Measurements from ENCODE around the gene SLC38A8. TPM values are rescaled to one million over a fixed set of nuclear protein-coding genes. Genes with fewer than 3 reads are reported as not detected.
A peak's percentile ranks its signal among the peaks of the same experiment; 100 is the strongest.

The SLC38A8 gene
- polyA plus RNA-seq, 1 donor = 0.12 TPM

DNA sequence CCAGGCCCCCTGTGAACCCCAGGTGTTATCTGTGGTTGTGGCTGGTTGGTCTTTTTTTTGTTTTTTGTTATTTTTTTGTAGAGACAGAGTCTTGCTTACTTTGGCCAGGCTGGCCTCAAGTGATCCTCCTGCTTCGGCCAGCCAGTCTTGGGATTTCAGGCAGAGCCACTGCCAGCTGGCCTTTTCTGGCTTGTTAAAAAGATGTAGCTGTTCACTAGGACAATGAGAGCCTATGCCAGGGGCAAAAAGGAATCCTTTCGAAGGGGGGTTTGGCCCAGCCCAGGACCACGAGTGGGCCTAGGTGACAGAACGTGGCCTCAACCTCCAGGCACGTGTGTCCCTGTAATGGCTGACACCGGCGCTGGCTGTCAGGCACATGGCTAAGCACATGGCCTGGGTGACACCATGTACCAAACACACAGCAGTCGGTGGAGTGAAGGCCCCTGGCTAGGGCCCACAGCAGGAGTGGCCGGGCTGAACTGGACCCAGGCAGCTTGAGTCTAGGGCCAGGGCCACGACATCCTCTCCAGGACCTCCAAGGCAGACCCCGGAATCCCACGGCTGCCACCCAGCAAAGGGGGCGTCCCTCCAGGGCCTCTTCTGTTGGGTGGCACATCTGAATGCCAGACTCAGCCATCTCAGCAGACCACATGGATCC is 6.9 kb upstream of the SLC38A8 start:
- H3K9me3 ChIP-seq (ENCODE audit: control insufficient read depth, low read depth, low read length) = no peaks in the 10 kb centered on the region
- no peak overlapping the region for H3K27ac ChIP-seq (ENCODE audit: low read length)
- H3K4me1 ChIP-seq (ENCODE audit: control insufficient read depth, insufficient read depth, low read length) = no peaks in the 10 kb centered on the region
- peaks cover 7% of the 10 kb centered on the region for H3K27me3 ChIP-seq (ENCODE audit: control insufficient read depth, insufficient read depth, low read length)
- H3K4me3 ChIP-seq (ENCODE audit: low read length) = no peak overlapping the region
- no peak for DNase-seq
- no CpG with 5 or more reads among the region's 13 CpGs for WGBS (ENCODE audit: insufficient coverage, low lambda C conversion rate)
- H3K36me3 ChIP-seq (ENCODE audit: control insufficient read depth, insufficient read depth, low read length) = peaks cover 45% of the 10 kb centered on the region

DNA sequence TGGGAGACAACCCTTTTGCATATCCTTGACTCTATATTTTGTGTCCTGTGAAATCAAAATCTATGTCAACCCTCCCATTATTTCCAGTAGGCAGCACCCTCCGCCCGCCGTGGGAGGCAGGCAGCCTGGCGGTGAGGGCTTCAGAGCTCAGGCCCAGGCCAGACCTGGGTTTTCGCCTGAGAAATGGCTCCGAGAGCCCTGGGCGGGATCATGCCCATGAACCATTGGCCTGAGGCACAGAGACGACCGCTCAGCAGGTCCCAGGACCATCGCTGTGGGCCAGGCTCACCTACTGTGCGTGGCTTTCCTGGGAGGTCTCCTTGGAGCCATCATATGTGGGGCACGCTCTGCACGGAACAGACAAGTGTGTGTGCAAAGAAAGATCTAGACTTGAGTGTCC is 6.3 kb upstream of the SLC38A8 start:
- H3K4me3 ChIP-seq (ENCODE audit: low read length) = no peak overlapping the region
- H3K4me1 ChIP-seq (ENCODE audit: control insufficient read depth, insufficient read depth, low read length) = no peaks in the 10 kb centered on the region
- DNase-seq = no peak
- peaks cover 14% of the 10 kb centered on the region for H3K27me3 ChIP-seq (ENCODE audit: control insufficient read depth, insufficient read depth, low read length)
- no peak overlapping the region for H3K27ac ChIP-seq (ENCODE audit: low read length)
- H3K9me3 ChIP-seq (ENCODE audit: control insufficient read depth, low read depth, low read length) = no peaks in the 10 kb centered on the region
- H3K36me3 ChIP-seq (ENCODE audit: control insufficient read depth, insufficient read depth, low read length) = peaks cover 38% of the 10 kb centered on the region
- WGBS (ENCODE audit: insufficient coverage, low lambda C conversion rate) = no CpG with 5 or more reads among the region's 13 CpGs

DNA sequence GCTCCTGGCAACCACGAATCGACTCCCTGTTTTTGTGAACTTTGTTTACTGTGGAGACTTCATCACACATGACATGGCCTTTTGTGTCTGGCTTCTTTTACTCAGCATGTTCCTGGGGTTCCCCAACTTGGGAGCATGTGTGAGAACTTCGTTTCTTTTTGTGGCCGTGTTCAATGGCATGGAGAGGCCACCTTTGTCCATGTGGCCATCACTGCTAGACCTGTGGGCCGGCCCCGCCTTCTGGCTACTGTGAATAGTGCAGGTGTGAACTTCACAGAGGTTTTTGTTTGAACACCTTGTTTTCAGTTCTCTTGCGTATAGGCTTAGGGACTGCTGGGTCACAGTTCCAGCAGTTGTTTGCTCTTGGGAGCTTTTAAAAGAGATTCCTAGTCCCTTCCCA is 5.7 kb upstream of the SLC38A8 start:
- no peak overlapping the region for H3K4me3 ChIP-seq (ENCODE audit: low read length)
- no CpG with 5 or more reads among the region's 7 CpGs for WGBS (ENCODE audit: insufficient coverage, low lambda C conversion rate)
- no peaks in the 10 kb centered on the region for H3K9me3 ChIP-seq (ENCODE audit: control insufficient read depth, low read depth, low read length)
- no peak overlapping the region for H3K27ac ChIP-seq (ENCODE audit: low read length)
- DNase-seq = no peak
- H3K36me3 ChIP-seq (ENCODE audit: control insufficient read depth, insufficient read depth, low read length) = peaks cover 32% of the 10 kb centered on the region
- peaks cover 20% of the 10 kb centered on the region for H3K27me3 ChIP-seq (ENCODE audit: control insufficient read depth, insufficient read depth, low read length)
- H3K4me1 ChIP-seq (ENCODE audit: control insufficient read depth, insufficient read depth, low read length) = no peaks in the 10 kb centered on the region

DNA sequence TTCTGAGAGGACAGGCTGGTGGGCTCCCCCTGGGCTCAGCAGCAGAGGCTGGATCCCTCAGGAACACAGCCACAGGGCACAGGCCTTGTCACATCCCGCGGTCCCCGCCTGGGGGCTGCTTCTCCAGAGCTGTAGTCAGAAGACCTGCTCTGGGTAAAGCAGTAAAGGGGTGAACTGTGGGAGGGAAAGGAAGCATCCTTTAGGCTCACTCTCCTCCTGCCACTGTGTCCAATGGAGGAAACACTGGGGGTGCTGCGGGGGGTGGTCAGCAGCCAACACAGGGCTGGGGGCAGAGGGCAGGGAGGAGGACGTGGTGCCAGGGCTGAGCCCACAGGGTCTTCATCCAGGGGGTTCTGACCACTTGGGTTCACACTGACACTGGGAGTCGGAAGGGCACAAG is 5.0 kb upstream of the SLC38A8 start:
- no peak for DNase-seq
- H3K9me3 ChIP-seq (ENCODE audit: control insufficient read depth, low read depth, low read length) = no peaks in the 10 kb centered on the region

DNA sequence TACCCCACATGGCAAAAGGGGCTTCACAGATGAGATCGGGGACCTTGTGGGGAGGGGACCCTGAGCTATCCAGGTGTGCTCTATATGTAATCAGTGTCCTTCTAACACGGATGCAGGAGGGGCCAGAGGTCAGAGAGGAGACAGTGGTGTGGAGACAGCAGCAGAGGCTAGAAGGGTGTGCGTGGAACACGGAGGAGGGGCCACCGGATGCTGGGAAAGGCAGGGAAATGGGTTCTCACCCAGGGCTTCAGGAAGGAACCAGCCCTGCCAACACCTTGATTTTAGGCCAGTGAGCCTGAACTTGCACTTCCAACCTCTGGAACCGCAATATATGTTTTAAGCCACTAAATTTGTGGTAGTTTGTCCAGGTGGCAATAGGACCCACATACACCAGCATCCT is 4.6 kb upstream of the SLC38A8 start:
- peaks cover 30% of the 10 kb centered on the region for H3K27me3 ChIP-seq (ENCODE audit: control insufficient read depth, insufficient read depth, low read length)
- peaks cover 21% of the 10 kb centered on the region for H3K36me3 ChIP-seq (ENCODE audit: control insufficient read depth, insufficient read depth, low read length)
- no peaks in the 10 kb centered on the region for H3K4me1 ChIP-seq (ENCODE audit: control insufficient read depth, insufficient read depth, low read length)
- H3K27ac ChIP-seq (ENCODE audit: low read length) = no peak overlapping the region
- no CpG with 5 or more reads among the region's 6 CpGs for WGBS (ENCODE audit: insufficient coverage, low lambda C conversion rate)
- no peak overlapping the region for H3K4me3 ChIP-seq (ENCODE audit: low read length)
- no peaks in the 10 kb centered on the region for H3K9me3 ChIP-seq (ENCODE audit: control insufficient read depth, low read depth, low read length)
- no peak for DNase-seq

More for the DNA sequence above, 5.0 kb upstream of the SLC38A8 start:
- H3K4me1 ChIP-seq (ENCODE audit: control insufficient read depth, insufficient read depth, low read length) = no peaks in the 10 kb centered on the region
- H3K36me3 ChIP-seq (ENCODE audit: control insufficient read depth, insufficient read depth, low read length) = peaks cover 26% of the 10 kb centered on the region
- no peak overlapping the region for H3K4me3 ChIP-seq (ENCODE audit: low read length)
- no peak overlapping the region for H3K27ac ChIP-seq (ENCODE audit: low read length)
- peaks cover 27% of the 10 kb centered on the region for H3K27me3 ChIP-seq (ENCODE audit: control insufficient read depth, insufficient read depth, low read length)
- no CpG with 5 or more reads among the region's 6 CpGs for WGBS (ENCODE audit: insufficient coverage, low lambda C conversion rate)

DNA sequence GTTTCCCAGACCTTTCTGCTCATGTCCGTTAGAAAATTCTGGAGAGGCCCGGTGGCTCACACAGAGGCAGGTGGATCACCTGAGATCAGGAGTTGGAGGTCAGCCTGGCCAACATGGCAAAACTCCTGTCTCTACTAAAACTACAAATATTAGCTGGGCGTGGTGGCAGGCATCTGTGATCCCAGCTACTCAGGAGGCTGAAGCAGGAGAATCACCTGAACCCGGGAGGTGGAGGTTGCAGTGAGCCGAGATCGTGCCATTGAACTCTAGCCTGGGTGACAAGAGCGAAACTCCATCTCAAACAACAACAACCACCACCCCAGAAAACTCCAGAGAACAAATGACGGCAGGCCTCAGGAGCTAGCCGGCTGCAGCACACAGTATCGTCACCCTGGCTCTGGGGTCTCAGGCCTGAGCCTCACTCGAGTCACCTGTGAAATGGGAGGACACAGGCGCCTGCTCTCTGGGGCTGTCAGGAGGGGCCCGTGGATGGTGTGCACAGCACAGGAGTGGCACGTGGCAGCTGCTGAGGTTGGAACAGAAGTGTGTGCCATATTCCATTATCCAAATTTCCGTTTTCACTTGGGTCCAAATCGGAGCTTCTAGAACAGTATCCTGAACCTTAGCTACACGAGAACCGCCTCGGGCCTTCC is 3.3 kb upstream of the SLC38A8 start:
- H3K36me3 ChIP-seq (ENCODE audit: control insufficient read depth, insufficient read depth, low read length) = peaks cover 18% of the 10 kb centered on the region
- peaks cover 34% of the 10 kb centered on the region for H3K27me3 ChIP-seq (ENCODE audit: control insufficient read depth, insufficient read depth, low read length)
- H3K4me1 ChIP-seq (ENCODE audit: control insufficient read depth, insufficient read depth, low read length) = no peaks in the 10 kb centered on the region
- no peaks in the 10 kb centered on the region for H3K9me3 ChIP-seq (ENCODE audit: control insufficient read depth, low read depth, low read length)
- DNase-seq = no peak
- WGBS (ENCODE audit: insufficient coverage, low lambda C conversion rate) = no CpG with 5 or more reads among the region's 19 CpGs
- H3K27ac ChIP-seq (ENCODE audit: low read length) = no peak overlapping the region
- no peak overlapping the region for H3K4me3 ChIP-seq (ENCODE audit: low read length)

DNA sequence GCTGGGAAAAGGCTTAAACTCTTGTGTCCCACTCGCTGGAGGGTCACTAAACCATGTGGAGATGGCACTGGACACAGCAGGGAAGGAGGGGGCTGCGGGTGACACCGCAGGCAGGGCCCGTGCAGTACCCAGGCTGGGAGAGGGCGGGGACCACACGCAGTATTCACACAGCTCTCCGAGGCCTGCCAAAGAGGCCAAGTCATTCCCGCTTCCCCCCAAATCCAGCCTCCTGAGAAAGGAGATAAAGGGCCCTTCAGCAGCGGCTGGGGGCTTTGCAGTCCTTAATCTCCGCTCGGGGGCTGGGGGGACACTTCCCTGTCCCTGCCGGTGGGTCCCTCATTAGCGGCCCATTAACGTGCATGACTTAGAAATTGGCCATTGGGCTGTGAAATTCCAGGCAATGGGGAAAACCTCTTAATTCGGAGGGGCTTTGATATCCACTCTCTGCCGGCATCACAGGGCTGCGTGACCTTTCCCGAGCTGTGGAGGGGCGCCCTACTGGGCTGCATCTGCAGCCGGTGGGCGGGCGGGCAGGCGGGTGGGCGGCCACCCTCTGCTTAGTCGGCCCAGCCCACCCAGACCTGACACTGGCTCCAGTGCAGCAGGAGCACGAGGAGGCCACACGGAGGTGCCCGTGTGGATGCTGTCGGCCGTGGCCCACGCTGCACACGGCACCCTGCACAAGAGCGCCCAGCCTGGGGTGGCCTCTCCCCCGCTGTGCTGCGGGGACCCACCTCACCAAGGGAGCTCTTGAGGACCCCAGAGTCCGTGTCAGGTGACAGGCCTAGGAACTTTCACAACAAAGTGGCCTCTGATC is 2.6 kb upstream of the SLC38A8 start:
- H3K27me3 ChIP-seq (ENCODE audit: control insufficient read depth, insufficient read depth, low read length) = peaks cover 34% of the 10 kb centered on the region
- DNase-seq = no peak
- H3K4me3 ChIP-seq (ENCODE audit: low read length) = no peak overlapping the region
- no peak overlapping the region for H3K27ac ChIP-seq (ENCODE audit: low read length)
- H3K9me3 ChIP-seq (ENCODE audit: control insufficient read depth, low read depth, low read length) = no peaks in the 10 kb centered on the region
- no peaks in the 10 kb centered on the region for H3K4me1 ChIP-seq (ENCODE audit: control insufficient read depth, insufficient read depth, low read length)
- peaks cover 15% of the 10 kb centered on the region for H3K36me3 ChIP-seq (ENCODE audit: control insufficient read depth, insufficient read depth, low read length)
- WGBS (ENCODE audit: insufficient coverage, low lambda C conversion rate) = no CpG with 5 or more reads among the region's 36 CpGs

DNA sequence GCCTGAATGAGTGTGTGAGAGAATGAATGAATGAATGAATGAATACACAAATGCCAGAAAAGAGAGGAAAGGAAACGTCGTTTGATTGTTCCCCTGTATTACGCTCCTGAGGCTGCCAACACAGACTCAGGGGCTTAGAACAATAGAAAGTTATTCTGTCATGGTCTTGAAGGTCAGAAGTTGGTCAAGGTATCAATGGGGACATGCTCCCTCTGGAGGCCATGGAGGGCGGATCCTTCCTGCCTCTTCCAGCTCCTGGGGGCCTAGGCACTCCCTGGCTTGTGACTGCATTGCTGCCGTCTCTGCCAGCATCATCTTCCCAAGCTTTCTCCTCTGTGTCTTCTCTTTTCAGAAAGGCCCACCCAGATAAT is 1.5 kb upstream of the SLC38A8 start:
- no peak overlapping the region for H3K27ac ChIP-seq (ENCODE audit: low read length)
- H3K27me3 ChIP-seq (ENCODE audit: control insufficient read depth, insufficient read depth, low read length) = peaks cover 34% of the 10 kb centered on the region
- peak in 1 of 2 donors; percentile 11 for DNase-seq
- WGBS (ENCODE audit: insufficient coverage, low lambda C conversion rate) = no CpG with 5 or more reads among the region's 5 CpGs
- H3K9me3 ChIP-seq (ENCODE audit: control insufficient read depth, low read depth, low read length) = no peaks in the 10 kb centered on the region
- no peak overlapping the region for H3K4me3 ChIP-seq (ENCODE audit: low read length)
- no peaks in the 10 kb centered on the region for H3K4me1 ChIP-seq (ENCODE audit: control insufficient read depth, insufficient read depth, low read length)
- H3K36me3 ChIP-seq (ENCODE audit: control insufficient read depth, insufficient read depth, low read length) = peaks cover 5% of the 10 kb centered on the region

DNA sequence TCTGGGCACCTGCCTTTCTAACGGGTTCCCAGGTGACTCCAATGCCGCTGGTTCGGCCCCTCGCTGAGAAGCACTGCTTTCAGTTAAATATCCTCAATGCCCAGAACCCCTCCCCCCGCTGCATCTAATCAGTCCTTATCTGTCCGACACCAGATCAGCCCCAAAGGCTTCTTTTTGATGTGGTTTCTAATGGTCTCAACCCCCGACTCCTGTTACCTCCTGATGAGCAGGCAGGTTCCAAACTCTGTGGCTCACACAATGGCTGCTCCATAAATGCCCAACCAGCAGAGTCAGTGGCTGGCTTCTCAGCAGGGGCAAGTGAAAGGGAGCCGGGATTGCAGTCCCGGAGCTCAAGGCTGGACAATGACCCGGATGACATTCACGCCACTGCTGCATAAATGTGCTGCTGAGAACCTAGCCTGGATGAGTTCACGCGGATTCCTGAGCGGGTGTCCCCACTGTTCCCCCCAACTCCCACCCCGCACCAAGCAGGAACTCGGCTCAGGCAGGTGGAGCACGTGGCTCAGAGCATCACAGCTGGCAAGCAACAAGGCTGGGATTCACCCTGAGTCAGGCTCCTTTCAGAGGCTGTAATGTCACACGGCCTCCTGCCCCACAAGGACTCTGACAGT is 1.0 kb upstream of the SLC38A8 start:
- no peak for DNase-seq
- H3K4me3 ChIP-seq (ENCODE audit: low read length) = no peak overlapping the region
- no peak overlapping the region for H3K27ac ChIP-seq (ENCODE audit: low read length)
- no peaks in the 10 kb centered on the region for H3K4me1 ChIP-seq (ENCODE audit: control insufficient read depth, insufficient read depth, low read length)
- no peaks in the 10 kb centered on the region for H3K9me3 ChIP-seq (ENCODE audit: control insufficient read depth, low read depth, low read length)
- H3K27me3 ChIP-seq (ENCODE audit: control insufficient read depth, insufficient read depth, low read length) = peaks cover 34% of the 10 kb centered on the region
- peaks cover 5% of the 10 kb centered on the region for H3K36me3 ChIP-seq (ENCODE audit: control insufficient read depth, insufficient read depth, low read length)
- WGBS (ENCODE audit: insufficient coverage, low lambda C conversion rate) = no CpG with 5 or more reads among the region's 18 CpGs

DNA sequence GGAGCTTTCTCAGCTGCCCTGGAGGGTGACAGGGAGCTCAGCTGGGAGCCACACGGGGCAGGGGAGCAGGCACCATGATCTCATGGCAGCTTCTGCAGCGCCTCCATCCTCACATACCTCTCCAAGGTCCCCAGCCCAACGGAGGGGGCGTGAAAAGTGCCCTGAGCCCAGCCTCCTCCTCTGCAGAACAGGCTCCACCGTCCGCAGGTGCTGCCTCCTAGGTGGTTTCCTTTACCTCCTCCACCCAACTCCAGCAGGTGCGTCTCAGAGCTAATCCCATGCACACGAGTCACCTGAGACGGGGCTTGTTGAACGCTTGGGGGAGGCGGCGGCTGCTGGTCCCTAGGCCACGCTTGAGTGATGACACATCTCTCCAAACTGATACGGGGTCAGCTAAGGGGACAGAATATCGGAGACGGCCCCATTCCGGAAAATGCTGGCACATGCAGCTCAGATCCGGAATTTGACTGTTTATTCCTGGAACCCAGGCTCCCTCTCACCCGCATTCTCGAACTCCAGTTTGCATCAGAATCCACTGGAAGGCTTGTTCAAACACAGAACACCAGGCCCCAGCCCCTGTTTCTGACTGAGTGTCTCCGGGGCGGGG is 387 bp upstream of the SLC38A8 start:
- no peak overlapping the region for H3K4me3 ChIP-seq (ENCODE audit: low read length)
- H3K36me3 ChIP-seq (ENCODE audit: control insufficient read depth, insufficient read depth, low read length) = no peaks in the 10 kb centered on the region
- no peaks in the 10 kb centered on the region for H3K4me1 ChIP-seq (ENCODE audit: control insufficient read depth, insufficient read depth, low read length)
- H3K27ac ChIP-seq (ENCODE audit: low read length) = no peak overlapping the region
- H3K9me3 ChIP-seq (ENCODE audit: control insufficient read depth, low read depth, low read length) = no peaks in the 10 kb centered on the region
- H3K27me3 ChIP-seq (ENCODE audit: control insufficient read depth, insufficient read depth, low read length) = peaks cover 34% of the 10 kb centered on the region
- peak in 1 of 2 donors; percentile 43 for DNase-seq
- WGBS (ENCODE audit: insufficient coverage, low lambda C conversion rate) = no CpG with 5 or more reads among the region's 22 CpGs

All from large intestine (tissue), 3 donors.